ENCODE data around the gene IL1R2. TPM values are rescaled to one million over a fixed set of nuclear protein-coding genes. Genes with fewer than 3 reads are reported as not detected.

Gene IL1R2
- total and polyA plus RNA-seq, 8 donors = 0.39 to 3.8 (median 1.6) TPM

DNA sequence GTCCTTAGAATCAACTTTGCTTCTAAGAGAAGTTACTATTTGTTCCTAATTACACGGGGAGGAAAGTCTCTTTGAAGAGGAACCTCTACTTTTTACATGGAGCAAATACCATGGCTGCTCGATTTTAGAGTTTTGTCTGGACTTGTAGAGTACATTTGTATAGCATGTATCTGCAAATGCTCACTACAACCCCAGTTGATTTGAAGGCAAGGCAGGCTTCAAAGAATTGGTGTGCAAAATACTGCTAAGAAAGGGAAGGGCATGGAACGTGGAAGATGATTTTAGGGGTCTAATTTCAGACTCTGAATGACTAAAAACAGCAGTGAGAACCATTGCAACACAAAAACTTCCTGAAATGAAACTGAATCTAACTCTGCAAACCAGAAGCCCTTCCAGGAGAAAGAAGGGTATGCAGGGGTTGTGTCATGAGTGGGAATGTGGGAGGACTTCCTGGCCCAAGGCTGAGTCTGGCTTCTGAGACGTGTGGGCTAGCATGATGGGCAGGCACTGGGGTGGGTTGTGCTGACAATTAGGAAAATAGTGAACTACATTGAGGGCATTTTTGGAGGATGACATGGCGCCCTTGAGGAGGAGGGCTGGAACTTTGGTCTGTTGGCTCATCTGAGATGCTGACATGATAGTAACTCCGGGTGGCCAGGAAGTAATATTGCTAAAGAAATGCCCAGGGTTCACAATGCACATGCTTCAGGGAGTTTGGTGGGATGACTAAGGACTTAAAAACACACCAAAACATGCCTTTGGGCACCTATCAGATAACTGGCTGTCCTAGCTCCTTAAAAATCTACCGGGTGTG lies 18.9 kb upstream of the IL1R2 start:
- H3K4me3 ChIP-seq = no peak overlapping the region
- FAIRE-seq = no peak
- peaks cover 0 to 2% (median 0%) of the 10 kb centered on the region in 3 donors for H3K4me1 ChIP-seq
- peak in 2 of 4 donors; percentile 66 to 73 for ATAC-seq
- H3K36me3 ChIP-seq = no peaks in the 10 kb centered on the region
- intact Hi-C loops (cut with DNase I) = no loop called here
- TF ChIP-seq, protein P1, sequence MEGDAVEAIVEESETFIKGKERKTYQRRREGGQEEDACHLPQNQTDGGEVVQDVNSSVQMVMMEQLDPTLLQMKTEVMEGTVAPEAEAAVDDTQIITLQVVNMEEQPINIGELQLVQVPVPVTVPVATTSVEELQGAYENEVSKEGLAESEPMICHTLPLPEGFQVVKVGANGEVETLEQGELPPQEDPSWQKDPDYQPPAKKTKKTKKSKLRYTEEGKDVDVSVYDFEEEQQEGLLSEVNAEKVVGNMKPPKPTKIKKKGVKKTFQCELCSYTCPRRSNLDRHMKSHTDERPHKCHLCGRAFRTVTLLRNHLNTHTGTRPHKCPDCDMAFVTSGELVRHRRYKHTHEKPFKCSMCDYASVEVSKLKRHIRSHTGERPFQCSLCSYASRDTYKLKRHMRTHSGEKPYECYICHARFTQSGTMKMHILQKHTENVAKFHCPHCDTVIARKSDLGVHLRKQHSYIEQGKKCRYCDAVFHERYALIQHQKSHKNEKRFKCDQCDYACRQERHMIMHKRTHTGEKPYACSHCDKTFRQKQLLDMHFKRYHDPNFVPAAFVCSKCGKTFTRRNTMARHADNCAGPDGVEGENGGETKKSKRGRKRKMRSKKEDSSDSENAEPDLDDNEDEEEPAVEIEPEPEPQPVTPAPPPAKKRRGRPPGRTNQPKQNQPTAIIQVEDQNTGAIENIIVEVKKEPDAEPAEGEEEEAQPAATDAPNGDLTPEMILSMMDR (IDR thresholded peaks at IDR 0.05) = no peak
- WGBS, 2 donors = 66 to 68% methylated on average over 7 of the region's 7 CpGs
- H3K9me3 ChIP-seq = no peaks in the 10 kb centered on the region
- H3K27ac ChIP-seq = no peak overlapping the region
- no peaks in the 10 kb centered on the region for H3K27me3 ChIP-seq
- DNase-seq = peak in 1 of 6 donors; percentile 6

DNA sequence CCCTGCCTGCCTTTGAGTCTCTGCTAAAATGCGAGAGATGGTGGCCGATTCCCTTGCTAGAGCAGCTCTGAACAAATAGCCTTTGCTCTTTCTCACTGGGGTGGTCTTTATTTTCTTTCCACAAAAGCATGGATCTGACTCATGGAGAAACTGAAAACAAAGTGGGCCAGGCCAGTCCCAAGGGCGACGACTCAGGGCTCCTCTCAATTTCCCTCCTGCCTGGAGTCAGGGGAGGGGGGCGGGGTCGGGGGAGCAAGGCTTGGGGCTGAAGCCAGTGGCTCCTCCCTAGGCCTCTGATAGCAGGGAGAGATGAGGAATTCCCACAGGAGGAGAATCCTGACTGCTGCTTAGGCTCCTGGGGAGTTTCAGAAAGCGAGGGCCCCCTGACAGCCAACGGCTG lies 17.1 kb upstream of the IL1R2 start:
- 65 to 71% methylated on average over 8 of the region's 8 CpGs for WGBS, 2 donors
- Histone ChIP-seq H3K27ac (no peak overlapping the region), H3K9me3 (no peaks in the 10 kb centered on the region), H3K4me1 (no peaks in the 10 kb centered on the region), H3K4me3 (no peak overlapping the region), H3K27me3 (no peaks in the 10 kb centered on the region), H3K36me3 (no peaks in the 10 kb centered on the region)
- DNase-seq (no peak), FAIRE-seq (no peak), ATAC-seq (peak in 1 of 4 donors; percentile 19)
- intact Hi-C loops (cut with DNase I) = no loop called here
- TF ChIP-seq, protein P1 (IDR thresholded peaks at IDR 0.05) = no peak

DNA sequence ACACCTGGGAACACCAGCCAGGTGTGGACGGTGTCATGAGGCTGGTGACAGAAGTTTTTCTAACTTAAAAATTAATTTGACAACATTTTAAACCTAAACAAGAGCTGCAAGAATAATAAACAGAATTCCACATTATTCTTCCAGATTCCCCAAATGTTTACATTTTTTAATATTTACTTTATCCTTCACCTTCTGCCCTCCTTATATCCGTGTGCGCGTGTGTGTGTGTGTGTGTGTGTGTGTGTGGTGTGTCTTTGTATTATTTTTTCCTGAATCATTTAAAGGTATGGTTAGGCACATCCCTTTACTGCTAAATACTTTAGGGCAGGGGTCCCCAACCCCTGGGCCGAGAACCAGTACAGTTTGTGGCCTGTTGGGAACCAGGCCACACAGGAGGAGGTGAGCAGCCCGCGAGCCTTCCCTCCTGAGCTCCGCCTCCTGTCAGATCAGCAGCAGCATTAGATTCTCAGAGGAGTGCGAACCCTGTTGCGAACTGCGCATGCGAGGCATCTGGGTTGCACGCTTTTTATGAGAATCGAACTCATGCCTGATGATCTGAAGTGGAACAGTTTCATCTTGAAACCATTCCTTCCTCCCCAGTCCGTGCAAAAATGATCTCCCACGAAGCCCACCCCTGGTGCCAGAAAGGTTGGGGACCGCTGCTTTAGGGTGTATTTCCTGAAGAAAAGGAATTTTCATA lies 16.4 kb upstream of the IL1R2 start:
- no peak for FAIRE-seq
- H3K27ac ChIP-seq = no peak overlapping the region

DNA sequence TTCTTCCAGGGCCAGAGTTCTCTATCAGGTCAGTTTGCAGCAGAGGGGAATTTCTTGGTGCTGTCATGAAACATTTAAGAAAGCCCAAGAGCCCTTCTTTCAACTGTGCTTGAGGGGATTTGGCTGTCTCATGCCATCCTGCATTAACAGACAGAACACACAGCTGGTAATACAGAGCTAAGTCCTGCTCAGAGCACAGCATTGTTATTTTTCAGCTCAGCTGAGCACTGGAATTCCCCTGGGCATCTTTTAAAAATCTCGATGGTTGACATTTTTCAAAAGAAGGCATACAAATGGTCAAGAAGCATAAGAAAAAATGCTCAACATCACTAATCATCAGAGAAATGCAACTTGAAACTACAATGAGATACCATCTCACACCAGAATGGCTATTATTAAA lies 14.9 kb upstream of the IL1R2 start:
- ATAC-seq (no peak), FAIRE-seq (no peak), DNase-seq (no peak)
- Histone ChIP-seq H3K4me1 (no peaks in the 10 kb centered on the region), H3K4me3 (no peak overlapping the region), H3K9me3 (no peaks in the 10 kb centered on the region), H3K27me3 (no peaks in the 10 kb centered on the region), H3K27ac (no peak overlapping the region), H3K36me3 (no peaks in the 10 kb centered on the region)
- intact Hi-C loops (cut with DNase I) = no loop called here
- TF ChIP-seq, protein P1 (IDR thresholded peaks at IDR 0.05) = no peak
- WGBS, 2 donors = 36 to 51% methylated on average over 1 of the region's 1 CpG

More for the DNA sequence above, 16.4 kb upstream of the IL1R2 start:
- no peaks in the 10 kb centered on the region for H3K27me3 ChIP-seq
- ATAC-seq (no peak), DNase-seq (no peak)
- H3K4me3 ChIP-seq = no peak overlapping the region
- TF ChIP-seq, protein P1 (IDR thresholded peaks at IDR 0.05) = no peak
- 75 to 82% methylated on average over 17 of the region's 17 CpGs for WGBS, 2 donors
- H3K9me3 ChIP-seq = no peaks in the 10 kb centered on the region
- H3K4me1 ChIP-seq = no peaks in the 10 kb centered on the region
- intact Hi-C loops (cut with DNase I) = no loop called here
- no peaks in the 10 kb centered on the region for H3K36me3 ChIP-seq

All from pancreas (tissue), 10 donors.